ENCODE data around the gene AOPEP.

- TF ChIP-seq CTCF (IDR thresholded peaks at IDR 0.05) (no peak), POLR2A (IDR thresholded peaks at IDR 0.05) (no peak)
Measured at GRCh38 chr9:94805051-94805489, 78.6 kb downstream of the AOPEP start.

All from uterus (tissue), 2 donors.